Measurements from ENCODE around the gene MEMO1.
"Not testable (repeated sequence)": the region's sequence is repeated elsewhere in the genome, so short reads cannot be mapped to it uniquely, and the experiment has no call there.

MEMO1 gene

DNA sequence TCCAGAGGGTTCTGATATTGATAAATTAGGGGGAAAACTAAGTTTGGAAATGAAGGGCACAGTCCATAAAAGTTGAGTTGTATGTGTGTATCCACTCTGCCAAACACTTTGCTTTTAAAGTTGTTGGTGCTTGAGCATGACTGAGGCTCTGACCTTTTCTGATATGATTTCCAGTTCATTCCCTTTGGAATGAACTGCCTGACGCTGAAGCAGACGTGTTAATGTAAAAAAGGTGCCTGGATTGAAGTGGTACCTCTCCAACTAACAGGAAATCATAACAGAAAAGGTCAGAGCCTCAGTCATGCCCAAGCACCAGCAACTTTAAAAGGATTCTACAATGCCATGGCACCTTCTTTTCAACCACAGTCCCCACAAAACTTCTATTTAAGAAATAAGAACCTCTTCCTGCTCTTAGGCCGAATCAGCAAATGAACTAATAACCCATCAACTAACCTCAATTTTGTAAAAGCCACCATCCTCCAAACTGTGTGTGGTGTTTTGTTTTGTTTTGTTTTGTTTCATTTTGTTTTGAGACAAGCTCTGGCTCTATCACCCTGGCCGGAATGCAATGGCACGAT lies 52.6 kb downstream of the MEMO1 start:
- H3K4me3 ChIP-seq (ENCODE audit: low read depth, low read length), result no peak overlapping the region

DNA sequence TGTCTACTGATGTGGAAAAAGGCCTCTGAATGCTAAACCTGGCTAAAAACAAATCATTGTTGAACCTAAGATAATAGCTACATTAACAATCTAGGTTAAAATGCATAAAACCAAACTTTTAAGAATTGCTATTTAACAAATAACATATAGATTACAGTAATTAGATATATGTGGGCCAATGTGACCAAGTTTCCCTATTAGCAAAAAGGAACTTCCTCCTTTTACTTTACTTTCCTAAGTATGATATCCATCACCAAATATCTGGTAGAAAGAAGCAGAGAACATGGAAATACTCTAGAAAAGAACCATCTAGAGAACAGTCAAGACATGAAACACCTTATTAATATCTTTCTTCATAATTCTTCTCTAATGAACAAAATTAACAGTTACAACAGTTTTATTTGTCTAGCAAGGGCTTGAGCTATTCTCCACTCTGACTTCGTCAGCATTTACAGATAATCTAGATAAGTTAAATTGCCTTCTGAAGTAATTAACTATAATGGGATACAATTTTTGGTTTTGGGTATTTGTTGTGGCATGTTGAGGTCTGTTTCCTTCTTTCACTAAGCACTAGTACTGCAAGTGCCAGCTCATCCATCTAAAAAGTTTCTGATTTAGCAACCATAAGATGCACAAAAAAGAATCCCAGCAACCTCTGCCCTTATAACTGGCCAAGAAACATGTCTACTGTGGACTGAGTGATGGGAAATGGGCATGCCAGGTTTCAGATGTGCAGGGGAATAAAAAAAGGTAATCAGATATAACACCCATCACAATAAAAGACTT lies 53.3 kb downstream of the MEMO1 start:
- H3K4me3 ChIP-seq (ENCODE audit: low read depth, low read length), result no peak overlapping the region

DNA sequence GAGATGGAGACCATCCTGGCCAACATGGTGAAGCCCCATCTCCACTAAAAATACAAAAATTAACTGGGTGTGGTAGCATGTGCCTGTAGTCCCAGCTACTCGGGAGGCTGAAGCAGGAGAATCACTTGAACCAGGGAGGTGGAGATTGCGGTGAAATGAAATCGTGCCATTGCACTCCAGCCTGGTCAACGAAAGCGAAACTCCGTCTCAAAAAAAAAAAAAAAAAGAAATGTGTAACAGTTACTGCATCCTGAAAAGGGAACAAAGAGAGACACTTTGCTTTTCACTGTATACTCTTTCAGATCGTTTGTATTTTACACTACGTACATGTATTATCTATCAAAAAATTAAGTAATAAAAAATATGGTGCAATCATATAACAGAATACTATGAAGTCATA lies 53.9 kb downstream of the MEMO1 start:
- not testable (repeated sequence) for H3K4me3 ChIP-seq (ENCODE audit: low read depth, low read length)

DNA sequence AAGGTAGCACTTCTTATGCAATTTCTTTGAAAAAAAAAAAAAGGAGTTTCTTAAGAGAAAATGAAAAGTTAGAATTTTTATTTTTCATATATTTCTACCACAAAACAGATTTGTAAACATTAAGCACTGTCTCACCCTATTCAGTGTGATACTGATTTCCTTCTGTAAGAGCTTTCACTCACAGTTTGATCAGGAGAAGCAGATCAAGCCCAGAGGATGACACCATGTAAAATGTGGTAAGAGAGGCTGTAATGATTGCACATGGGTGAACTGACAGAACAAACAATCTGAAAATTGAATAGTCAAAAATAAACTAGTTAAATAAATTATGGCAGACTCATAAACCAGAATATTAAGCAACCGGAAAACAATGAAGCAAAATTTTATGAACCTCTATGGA lies 54.5 kb downstream of the MEMO1 start:
- no peak overlapping the region for H3K4me3 ChIP-seq (ENCODE audit: low read depth, low read length)

DNA sequence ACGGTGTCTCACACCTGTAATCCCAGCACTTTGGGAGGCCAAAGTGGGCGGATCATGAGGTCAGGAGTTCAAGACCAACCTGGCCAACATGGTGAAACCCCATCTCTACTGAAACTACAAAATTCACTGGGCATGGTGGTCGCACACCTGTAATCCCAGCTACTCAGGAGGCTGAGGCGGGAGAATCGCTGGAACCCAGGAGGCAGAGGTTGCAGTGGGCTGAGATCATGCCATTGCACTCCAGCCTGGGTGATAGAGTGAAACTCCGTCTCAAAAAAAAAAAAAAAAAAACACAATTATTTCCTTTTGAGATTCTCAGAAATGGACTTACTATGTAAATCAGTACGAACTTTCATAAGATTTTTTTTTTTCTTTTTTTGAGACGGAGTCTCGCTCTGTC lies 57.7 kb downstream of the MEMO1 start:
- H3K4me3 ChIP-seq (ENCODE audit: low read depth, low read length), result not testable (repeated sequence)

DNA sequence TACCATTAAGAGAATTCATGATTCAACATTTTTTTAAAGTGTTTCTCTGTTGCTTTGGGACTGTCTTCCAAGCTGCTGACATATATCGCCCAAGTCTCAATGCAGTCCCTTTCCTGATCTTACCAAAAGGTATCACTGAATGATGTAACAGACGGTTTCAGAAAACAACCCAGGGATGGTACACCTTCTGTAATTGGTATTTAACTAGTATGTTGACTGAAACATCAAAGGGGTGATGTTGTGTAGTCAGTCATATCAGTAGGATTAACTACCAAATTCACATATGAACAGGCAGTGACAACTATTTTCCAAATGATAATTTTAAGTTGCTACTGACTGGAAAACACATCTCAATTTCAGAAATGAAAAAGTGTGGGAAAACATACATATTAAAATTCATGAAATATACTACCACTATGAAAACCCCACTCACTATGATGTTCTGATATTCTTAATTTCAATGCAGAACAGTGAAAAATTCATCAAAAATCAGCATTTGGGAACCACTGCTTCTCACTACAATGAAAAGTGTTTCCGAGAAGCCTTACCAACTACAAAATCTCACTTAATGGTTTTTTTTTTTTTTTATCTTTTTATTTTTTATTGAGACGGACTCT lies 59.8 kb downstream of the MEMO1 start:
- no peak overlapping the region for H3K4me3 ChIP-seq (ENCODE audit: low read depth, low read length)

DNA sequence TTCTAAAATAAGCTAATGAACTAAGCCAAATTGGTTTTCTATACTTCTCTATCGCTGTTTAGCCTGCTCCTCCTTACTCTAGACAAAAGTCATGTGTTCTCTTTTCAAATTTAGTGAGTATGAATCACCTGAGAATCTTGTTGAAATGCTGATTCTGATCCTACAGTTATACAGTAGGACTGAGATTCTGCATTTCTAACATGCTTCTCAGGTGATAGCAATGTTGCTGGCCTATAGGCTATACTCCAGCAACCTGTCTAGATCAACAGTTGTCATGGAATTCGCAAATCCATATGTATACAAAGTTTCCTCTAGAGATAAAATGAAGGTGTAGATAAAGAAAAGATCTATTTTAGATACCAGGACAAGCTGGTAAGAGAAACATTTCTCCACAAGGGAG lies 62.9 kb downstream of the MEMO1 start:
- H3K4me3 ChIP-seq (ENCODE audit: low read depth, low read length), result no peak overlapping the region

DNA sequence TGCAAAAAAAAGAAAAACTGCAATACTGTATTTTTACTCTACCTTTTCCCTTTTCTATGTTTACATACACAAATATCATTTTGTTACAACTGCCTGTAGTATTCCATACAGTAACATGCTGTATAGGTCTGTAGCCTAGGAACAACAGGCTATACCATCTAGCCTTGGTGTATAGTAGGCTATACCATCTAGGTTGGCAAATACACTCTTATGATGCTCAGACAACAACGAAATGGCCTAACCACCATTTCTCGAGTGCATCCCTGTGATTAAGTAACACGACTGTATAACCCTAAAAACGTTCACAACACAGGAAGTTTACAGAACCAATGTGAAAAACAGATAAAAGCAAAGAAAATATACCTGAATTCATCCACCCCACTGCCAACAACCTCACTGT lies 64.0 kb downstream of the MEMO1 start:
- no peak overlapping the region for H3K4me3 ChIP-seq (ENCODE audit: low read depth, low read length)

DNA sequence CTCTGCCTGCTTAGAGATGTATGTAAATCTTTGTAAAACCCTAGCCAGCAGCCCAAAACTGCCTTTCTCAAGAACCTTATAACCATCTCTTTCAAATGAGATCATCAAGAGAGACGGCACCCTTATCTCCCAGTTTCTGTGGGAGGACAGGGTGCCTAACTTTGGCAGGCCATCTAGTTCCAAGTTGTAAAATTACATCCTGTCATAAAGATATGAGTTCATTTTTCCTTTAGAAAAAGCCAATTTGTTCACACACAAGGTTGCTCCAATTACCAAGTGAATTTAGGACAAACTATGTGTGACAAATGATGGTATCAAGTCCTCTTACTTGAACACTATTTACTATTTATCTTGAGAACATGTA lies 65.3 kb downstream of the MEMO1 start:
- H3K4me3 ChIP-seq (ENCODE audit: low read depth, low read length), result no peak overlapping the region

DNA sequence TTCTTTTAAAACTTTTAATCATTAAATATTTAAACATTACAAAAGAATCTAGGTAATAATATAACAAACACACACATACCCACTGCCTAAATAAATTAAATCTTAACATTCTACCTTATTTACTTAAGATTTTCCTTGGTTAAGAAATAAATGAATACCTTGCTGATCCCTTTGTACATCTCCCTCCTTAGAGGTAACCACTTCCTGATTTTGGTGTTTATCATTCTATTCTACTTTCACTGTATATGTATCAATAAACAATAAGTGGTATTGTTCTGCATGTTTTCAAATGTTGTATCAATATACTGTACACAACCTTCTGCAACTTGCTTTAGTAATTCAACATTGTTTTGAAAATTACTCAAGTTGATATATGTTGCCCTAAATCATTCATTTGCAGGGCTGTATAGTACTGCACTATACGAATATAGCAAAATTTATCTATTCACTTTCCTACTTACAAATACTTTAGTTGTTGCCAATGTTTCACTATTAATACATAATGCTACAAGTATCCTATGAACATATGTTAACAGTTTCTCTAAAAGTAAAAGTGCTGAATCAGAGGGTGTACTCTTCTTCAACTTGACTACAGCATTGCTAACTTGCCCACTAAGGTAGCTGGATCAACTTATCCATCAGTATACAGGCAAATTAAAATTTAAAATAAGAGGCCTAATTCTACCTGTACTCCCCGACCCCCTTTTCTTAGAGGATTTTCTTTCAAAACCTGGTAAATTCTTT lies 65.8 kb downstream of the MEMO1 start:
- no peak overlapping the region for H3K4me3 ChIP-seq (ENCODE audit: low read depth, low read length)

DNA sequence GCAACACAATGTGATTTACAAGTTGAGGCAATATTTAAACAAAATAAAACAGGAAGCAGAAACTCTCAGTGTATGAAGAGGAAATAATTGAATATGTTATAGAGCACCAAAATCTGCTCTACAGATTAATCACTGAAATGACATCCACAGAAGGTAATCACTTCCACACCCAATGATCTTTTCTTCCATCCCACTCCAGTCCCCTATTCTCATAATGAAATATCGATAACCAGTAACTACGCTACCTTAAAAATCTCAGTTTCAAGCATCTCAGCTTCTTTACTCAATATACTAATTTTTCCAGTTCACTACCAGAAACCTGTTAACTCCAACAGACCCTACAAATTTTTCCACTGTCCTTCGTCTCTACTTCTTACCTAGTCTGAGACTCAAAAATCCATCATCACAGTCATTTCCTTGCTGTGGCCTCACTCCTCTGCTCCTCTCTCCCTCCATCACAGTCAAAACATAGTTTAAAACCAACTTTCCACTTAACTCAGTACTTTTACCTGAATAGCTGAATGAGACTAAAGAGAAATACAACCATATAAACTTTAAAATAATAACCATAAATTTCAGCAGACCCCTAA lies 67.1 kb downstream of the MEMO1 start:
- no peak overlapping the region for H3K4me3 ChIP-seq (ENCODE audit: low read depth, low read length)

DNA sequence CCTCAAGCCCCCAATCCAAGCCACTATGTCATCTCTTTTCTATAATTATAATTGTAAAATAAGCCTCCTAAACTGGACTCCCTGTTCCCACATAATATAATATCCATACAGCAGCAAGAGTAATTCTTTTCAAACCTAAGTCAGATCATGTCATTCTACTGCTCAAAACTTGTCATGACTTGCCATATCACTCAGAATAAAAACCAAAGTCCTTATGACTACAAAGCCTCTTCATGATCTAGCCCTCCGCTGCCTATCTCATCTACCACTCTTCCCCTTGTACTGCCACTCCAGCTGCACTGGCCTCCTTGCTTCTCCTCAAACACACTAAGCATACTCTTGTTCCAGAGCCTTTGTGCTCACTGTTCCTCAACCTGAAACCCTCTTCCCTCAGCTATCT lies 69.9 kb downstream of the MEMO1 start:
- no peak overlapping the region for H3K4me3 ChIP-seq (ENCODE audit: low read depth, low read length)

DNA sequence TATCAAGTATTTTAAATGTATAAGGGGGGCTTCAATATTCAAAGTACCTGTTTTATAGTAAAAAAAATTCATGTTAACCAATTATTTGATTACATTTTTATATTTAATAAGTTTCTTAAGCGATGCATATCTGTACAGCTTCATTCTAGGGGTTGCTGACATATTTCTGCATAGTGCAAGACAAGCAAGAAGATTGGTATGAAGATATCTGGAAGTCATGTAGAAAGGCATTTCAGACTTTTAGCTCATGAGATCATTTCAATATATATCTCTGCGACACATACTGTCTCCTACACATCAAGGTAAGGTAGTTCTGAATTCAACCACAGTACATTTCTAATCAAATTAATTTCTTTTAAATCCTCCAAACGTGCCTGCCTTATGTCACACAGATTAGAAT lies 73.1 kb downstream of the MEMO1 start:
- no peak overlapping the region for H3K4me3 ChIP-seq (ENCODE audit: low read depth, low read length)

DNA sequence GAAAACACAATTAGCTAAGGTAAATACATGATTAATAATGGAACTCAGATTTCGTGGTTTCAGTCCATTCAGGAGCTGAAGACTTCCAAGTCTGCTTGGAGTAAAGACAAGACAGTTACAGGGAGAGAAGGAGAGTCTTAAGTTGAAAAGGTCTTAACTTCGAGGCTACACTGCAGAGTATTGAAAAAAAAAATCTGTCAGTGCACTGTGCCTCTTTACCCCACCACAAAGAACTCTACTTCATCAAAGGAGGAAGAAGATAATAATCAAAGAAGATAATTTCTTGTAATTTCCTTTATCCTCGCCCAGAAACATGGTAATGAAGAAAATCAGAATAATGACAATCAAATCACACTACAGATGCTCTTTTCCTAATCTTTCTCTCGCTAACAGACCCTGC lies 75.4 kb downstream of the MEMO1 start:
- H3K4me3 ChIP-seq (ENCODE audit: low read depth, low read length), result no peak overlapping the region

DNA sequence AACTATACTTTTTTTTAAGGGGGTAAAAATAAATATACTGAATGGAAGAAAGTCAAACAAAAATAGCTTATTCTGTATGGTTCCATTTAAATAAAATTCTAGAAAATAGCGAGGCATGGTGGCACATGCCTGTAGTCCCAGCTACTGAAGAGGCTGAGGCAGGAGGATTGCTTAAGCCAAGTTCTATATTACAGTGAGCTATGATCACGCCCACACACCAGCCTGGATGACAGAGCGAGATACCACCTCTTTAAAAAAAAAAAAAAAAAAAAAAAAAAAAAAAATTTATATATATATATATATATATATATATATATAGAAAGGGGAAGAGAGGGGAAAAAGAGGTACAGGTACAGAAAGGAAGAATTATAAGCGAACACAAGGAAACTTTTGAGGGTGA lies 77.7 kb downstream of the MEMO1 start:
- H3K4me3 ChIP-seq (ENCODE audit: low read depth, low read length), result no peak overlapping the region

DNA sequence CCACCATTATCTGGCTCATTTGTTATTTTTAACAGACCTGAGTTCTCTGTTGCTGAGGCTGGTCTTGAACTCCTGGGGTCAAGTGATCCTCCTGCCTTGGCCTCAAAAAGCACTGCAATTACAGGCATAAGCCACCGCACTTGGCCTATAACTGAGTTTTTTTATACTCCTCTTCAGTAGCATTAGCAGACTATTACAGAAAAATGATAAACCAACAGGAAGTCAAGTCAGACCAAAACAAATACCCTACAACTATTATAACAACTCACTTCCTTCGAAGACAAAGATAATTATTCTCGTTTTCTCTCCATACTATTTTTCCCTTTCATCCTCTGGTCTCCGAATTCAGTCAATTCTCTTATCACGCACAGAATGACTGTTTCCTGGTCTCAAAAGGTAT lies 78.2 kb downstream of the MEMO1 start:
- H3K4me3 ChIP-seq (ENCODE audit: low read depth, low read length), result no peak overlapping the region

DNA sequence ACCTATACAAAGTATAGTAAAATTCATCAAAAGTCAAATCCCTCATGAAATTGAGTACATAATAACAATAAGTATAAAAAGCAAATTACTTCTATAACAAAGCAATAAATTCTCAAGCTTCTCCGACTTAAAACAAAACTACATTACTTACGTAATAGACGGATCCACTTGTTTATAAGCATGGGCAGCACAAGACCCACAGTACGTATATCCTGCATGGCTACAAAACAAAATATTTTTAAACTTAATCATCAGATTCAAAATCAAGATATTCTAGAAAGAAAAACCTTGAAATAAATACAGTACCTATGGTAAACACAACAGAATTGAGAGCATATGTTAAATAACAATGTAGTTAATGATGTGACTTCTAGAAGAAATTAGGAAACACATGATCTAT lies 78.9 kb downstream of the MEMO1 start:
- H3K4me3 ChIP-seq (ENCODE audit: low read depth, low read length), result no peak overlapping the region

DNA sequence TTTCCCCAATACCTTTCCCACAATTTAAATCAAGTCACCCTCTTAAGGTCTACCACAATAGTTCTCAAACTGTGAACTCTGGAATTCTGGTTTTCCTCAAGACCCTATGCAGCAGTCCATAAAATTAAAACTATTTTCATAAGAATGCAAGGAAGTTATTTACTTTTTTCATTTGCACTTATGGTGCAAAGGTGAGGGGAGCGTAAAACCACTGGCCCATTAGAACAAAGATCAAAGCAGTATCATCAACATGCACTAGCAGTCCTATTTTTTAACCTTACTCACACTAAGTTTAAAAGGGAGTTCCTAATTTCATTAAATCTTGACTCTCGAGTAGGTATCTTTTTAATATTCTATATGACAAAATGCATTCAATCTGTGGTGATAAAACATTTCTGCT lies 85.3 kb downstream of the MEMO1 start:
- H3K4me3 ChIP-seq (ENCODE audit: low read depth, low read length), result no peak overlapping the region

DNA sequence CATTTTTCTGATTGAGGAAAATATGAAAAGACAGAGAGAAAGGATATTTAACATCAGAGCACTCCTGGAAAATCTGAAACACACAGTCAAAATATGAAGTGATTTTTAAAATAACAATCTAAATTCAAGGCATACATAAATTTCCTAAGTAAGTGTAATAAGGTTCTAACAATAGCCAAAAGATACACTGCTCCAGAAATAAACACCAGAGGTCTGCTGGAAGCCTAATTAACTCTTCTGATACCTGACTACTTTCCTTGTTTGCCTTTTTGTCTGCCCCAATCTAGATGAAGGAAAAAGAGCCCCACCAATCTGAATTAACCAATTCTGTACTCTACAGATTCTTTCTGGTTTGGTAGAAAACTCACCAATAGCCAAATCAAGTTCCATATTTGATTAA lies 87.1 kb downstream of the MEMO1 start:
- no peak overlapping the region for H3K4me3 ChIP-seq (ENCODE audit: low read depth, low read length)

DNA sequence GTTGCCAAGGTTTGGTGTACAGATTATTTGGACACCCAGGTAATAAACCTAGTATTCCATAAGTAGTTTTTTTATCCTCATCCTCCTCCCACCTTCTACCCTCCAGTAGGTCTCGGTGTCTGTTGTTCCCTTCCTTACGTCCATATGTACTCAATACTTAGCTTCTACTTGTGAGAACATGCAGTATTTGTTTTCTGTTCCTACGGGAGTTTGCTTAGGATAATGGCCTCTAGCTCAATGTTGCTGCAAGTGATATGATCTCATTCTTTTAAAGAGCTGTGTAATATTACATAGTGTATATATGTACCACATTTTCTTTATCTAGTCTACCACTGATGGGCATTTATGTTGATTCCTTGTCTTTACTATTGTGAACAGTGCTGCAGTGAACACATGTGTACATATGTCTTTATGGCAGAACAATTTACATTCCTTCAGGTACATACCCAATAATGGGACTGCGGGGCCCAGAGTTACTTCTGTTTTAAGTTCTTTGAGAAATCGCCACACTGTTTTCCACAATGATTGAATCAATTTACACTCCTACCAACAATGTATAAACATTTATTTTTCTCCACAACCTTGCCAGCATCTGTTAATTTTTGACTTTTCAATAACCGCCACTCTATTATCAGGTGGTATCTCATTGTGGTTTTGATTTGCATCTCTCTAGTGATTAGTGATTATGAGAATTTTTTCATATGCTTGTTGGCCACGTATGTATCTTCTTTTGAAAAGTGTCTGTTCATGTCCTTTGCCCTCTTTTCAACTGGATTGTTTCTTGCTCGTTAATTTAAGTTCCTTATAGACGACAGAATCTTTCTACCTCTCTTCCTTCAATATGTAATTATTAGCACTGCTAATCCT lies 88.0 kb downstream of the MEMO1 start:
- no peak overlapping the region for H3K4me3 ChIP-seq (ENCODE audit: low read depth, low read length)

DNA sequence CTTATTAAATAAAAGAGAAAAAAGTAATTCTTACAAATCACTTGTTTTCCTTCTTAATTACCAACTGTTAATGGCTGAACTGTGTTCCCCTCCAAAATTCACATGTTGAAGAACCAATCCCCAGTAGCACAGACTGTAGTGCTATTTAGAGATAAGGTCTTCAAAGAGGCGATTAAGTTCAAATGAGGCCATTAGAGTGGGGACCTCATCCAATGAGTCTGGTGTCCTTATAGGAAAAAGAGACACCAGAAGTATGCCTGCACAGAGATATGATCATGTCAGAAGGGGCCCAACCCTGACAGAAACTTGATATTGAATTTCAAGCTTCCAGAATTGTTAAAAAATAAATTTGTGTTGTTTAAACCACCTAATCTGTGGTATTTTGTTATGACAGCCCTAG lies 89.8 kb downstream of the MEMO1 start:
- no peak overlapping the region for H3K4me3 ChIP-seq (ENCODE audit: low read depth, low read length)
